PFSK-1 (cell line): ENCODE measurements around the gene GPC6.

Experiments used
- FOXP2 ChIP-seq: optimal IDR thresholded peaks from 2 replicates; pipeline ENCODE3; 2011; ENCODE audit warnings: borderline replicate concordance, control low read depth, inconsistent platforms; ENCODE audit not compliant: insufficient read depth; ENCODE audit errors: extremely low read length, extremely low read depth
- POLR2AphosphoS5 ChIP-seq: IDR thresholded peaks from 2 replicates; pipeline ENCODE4 v1.6.1; 2012; ENCODE audit warnings: low read depth, mild to moderate bottlenecking, control low read depth, low read length, moderate library complexity
- REST ChIP-seq, 2 experiments: IDR thresholded peaks; 2 replicates each; pipeline versions ENCODE4 v1.6.1 to v1.8.0; 2011 to 2012; ENCODE audit warnings: low read depth in 2 of 2, low read length in 2 of 2, control low read depth in 1 of 2, inconsistent platforms in 1 of 2, mild to moderate bottlenecking in 1 of 2, moderate library complexity in 1 of 2; ENCODE audit not compliant: insufficient read depth in 1 of 2
- SIN3A ChIP-seq: IDR thresholded peaks from 2 replicates; pipeline ENCODE4 v1.6.1; 2012; ENCODE audit warnings: mild to moderate bottlenecking, low read length, moderate library complexity, borderline replicate concordance; ENCODE audit not compliant: insufficient read depth
- TAF1 ChIP-seq: IDR thresholded peaks from 2 replicates; pipeline ENCODE4 v1.6.1; 2012; ENCODE audit warnings: low read length, control low read depth, borderline replicate concordance; ENCODE audit not compliant: insufficient read depth

Gene GPC6

DNA sequence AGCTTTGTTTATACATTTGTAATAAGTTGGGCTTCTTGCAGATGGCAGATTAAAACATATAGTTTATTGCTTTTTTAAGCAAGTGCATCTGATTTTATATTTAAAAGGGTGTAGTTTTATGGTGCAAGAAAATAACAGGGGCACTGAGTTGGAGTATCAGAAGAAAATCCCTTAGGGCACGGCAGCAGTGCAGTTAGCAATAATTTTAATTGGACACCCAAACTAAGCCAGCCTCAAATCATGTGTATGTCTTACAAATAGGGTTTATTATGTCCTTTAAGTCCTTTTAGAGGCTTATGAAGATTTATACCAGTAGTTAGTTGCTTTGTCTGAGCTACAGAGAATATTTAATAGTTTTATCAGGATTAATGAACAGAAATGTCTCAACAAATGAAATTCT lies 57.5 kb downstream of the GPC6 start:
- TF ChIP-seq FOXP2 (no peak), SIN3A (no peak), TAF1 (no peak)

- TF ChIP-seq FOXP2, result no peak
- no peak for TF ChIP-seq POLR2AphosphoS5
- no peak for TF ChIP-seq REST (IDR thresholded peaks at IDR 0.05; ENCODE audit: insufficient read depth in 1 of 2, low read depth in 2 of 2, low read length in 2 of 2)
- TF ChIP-seq TAF1, result no peak
- no peak for TF ChIP-seq SIN3A
Measured at GRCh38 chr13:93286047-93286446, 59.4 kb downstream of the GPC6 start.

GRCh38 chr13:93289053-93289452 lies 62.4 kb downstream of the GPC6 start:
- TF ChIP-seq FOXP2 (no peak), TAF1 (no peak), POLR2AphosphoS5 (no peak), REST (IDR thresholded peaks at IDR 0.05; ENCODE audit: insufficient read depth in 1 of 2, low read depth in 2 of 2, low read length in 2 of 2) (no peak), SIN3A (no peak)

DNA sequence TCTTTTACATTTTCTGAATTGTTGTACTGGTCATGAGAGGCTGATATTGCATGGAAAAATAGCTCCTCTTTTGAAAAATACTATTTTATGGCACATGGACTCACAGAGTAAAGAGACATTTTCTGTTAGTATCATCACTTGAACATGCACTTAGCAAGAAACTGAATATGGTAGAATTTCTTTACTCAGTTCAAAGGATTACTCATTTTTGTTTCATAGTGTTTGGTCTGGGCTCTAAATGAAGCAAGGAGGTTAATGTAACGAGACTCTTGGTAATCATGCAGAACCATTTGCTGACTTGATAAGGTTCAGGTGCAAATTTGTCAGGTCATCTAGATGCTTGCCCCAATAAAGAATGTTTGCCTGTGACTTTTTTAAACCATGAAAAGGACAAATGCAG lies 63.2 kb downstream of the GPC6 start:
- TF ChIP-seq SIN3A, result no peak
- no peak for TF ChIP-seq TAF1
- no peak for TF ChIP-seq REST (IDR thresholded peaks at IDR 0.05; ENCODE audit: insufficient read depth in 1 of 2, low read depth in 2 of 2, low read length in 2 of 2)
- TF ChIP-seq FOXP2, result no peak
- no peak for TF ChIP-seq POLR2AphosphoS5

DNA sequence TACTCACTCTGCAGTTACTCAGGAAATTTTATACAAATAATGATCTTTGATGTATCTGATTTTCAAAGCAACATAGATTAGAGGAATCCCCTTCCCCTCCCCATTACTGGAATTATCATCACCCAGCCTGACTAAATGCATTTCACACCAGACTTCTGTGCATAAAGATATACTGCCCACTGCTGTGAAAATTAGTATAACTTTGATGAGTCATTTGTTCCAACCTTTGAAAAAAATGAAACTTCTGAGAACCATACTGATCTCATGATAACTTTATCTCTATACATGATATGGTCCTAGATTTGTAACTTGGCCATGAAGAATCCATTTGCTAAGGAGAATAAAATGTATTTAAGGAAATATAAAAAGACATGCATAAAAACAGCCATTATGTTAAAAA lies 63.9 kb downstream of the GPC6 start:
- TF ChIP-seq SIN3A (no peak), TAF1 (no peak), FOXP2 (no peak), REST (IDR thresholded peaks at IDR 0.05; ENCODE audit: insufficient read depth in 1 of 2, low read depth in 2 of 2, low read length in 2 of 2) (no peak), POLR2AphosphoS5 (no peak)
